RCC 7860 (cell line): Measurements from ENCODE around the gene CENPP.
"Not testable (repeated sequence)": the region's sequence is repeated elsewhere in the genome, so short reads cannot be mapped to it uniquely, and the experiment has no call there.

ENCODE experiments used
- DNase-seq: peaks from one replicate; pipeline ENCODE4 v3.0.0-alpha.2; 2015; ENCODE audit warnings: low spot score
- FAIRE-seq: peaks from 2 replicates; lab custom pipeline; 2012; peaks lifted over from hg19 to GRCh38; lab: Jason Lieb, UNC

CENPP gene

DNA sequence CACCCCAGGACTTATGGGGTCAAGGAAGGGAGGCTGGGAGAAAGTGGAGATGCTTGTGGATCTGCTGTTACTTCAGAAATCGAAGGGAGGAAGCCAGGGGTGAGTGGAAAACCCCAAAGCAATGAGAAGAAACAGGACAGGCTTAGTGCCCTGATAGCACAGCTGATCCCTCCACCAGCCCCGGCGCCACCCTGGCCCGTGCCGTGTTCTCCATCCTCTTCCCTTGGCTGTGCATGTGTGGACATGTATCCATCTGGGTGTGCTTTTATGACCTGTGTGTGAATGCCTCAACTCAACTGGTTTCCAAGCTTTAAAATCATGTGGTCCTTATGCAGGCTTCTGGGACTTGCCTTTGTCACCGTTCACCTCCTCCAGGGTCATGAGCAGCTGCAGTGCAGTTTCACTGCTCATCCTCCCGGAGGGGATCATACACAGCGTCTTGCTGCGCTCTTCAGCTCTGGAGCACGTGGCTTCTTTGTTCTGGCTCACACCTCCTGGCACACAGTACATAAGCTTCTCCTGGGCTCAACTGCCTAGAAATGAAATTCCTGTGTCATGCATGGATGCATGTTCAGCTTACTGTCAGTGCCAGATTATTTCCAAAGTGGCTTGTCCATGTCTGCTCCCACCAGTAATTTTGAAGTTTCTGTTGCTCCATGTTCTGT, 286.0 kb downstream of the CENPP start:
- DNase-seq (no peak), FAIRE-seq (no peak)

DNA sequence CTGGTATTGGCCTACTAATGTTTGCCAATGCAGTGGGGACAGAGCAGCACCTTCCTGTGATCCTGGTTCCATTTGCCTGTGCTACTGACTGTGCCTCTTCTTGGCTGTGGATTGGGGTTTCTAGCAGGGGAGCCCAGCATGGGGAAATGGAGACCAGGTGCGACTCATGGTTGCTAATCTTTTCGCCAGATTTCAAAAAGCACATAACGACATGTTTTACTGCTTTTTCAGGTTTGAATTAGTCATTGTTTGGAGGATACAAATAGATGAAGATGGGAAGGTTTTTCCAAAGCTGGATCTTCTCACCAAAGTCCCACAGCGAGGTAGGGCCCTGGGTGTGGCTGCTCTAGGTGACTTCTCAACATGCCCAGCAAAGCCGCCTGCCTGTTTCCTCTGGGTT, 286.5 kb downstream of the CENPP start:
- DNase-seq = no peak
- FAIRE-seq = no peak

DNA sequence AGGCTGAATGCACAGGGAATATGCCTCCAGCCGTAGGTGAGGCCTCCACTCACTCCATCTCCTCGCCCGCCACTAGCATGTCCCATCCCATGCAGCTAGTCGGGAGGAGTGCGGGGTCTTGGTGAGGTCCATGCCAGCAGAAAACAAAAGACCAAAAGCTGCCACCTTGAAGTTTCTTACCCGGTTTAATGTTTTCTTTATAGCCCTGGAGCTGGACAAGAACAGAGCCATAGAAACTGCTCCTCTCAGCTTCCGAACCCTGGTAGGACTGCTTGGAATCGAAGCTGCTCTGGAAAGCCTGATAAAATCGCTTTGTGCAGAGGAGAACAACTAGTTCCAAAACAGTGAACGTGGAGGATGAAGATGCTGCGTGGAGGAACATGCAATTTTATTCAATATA, 287.1 kb downstream of the CENPP start:
- FAIRE-seq (no peak), DNase-seq (no peak)

DNA sequence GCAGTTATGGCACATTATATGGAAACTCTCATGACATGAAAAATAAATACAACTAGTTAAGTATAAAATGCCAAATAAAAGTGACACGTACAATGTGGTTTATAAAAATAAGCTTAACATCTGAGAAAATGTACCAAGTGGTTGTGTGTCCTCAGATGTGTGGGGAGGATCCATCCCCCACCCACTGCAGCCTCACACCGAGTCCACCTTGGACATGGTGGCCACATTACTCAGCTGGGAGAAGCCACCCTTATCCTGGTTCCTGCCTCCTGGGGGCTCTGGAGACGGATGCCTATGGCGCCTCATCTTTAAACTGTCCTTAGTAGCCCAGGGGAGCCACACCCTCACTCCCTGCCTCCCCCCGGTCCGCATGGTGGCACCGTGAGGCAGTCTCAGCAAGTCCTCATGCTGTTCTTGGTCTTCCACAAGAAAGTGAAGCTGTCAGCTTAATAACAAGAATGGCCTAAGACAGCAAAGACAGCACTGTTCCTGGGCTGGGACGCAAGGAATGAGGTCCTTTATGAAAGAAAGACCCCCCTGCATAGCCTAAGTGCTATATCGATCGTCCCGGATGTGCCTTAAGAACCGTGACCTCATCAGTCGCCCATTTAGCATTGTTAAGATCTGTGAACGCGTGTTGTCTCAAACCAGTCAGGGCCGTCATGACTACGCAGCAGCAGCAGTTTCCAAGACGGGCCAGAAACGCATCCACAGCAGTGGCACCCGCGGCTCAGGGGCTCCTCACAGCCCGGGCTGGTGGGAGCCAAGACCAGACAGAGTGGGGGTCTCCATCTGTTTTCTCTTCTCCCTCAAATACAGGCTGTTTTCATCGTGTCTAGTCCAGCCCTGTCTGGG, 287.7 kb downstream of the CENPP start:
- DNase-seq = no peak
- FAIRE-seq = no peak

GRCh38 chr9:92614123-92614510, 288.4 kb downstream of the CENPP start:
- FAIRE-seq = no peak

DNA sequence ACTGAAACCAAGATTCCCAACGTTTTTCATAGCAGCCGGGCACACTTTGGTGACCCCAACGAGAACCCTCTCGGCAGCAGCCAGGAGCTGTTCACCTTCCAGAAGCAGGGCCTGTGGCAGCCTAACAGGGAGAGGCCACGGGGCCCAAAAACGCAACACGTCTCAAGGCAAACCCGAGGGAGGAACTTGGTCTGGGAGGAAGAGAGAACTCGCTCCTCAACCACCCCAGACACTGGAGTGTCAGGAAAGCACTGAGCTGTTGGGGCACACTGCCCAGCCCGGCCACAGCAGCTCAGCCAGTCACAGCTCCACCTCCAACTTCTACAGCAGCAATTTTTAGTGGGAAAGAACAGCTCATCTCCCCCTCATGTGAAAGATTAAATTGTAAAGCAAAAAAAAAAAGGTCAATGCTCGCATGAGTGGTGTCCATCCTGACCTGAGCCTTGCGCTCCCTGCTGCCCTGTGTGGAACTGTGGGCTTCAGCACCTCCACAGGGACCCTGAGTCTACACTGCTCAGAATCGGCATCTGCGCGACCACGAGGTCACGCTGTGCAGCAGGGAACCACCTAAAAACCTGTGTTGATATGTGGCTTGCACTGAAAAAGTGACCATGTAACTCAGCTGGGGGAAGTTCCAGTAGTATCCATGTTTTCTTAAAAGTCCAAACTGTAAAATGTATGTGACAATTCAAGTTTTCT, 289.2 kb downstream of the CENPP start:
- no peak for DNase-seq
- no peak for FAIRE-seq

More at GRCh38 chr9:92614123-92614510, 288.4 kb downstream of the CENPP start:
- DNase-seq = no peak

GRCh38 chr9:92615790-92616189, 290.0 kb downstream of the CENPP start:
- DNase-seq (no peak), FAIRE-seq (no peak)

- no peak for DNase-seq
- no peak for FAIRE-seq
Measured at GRCh38 chr9:92616199-92616641, 290.5 kb downstream of the CENPP start.

GRCh38 chr9:92616655-92617111, 290.9 kb downstream of the CENPP start:
- DNase-seq (no peak), FAIRE-seq (no peak)

GRCh38 chr9:92617195-92617813, 291.6 kb downstream of the CENPP start:
- FAIRE-seq = no peak

GRCh38 chr9:92617951-92618510, 292.3 kb downstream of the CENPP start:
- FAIRE-seq = no peak
- DNase-seq = no peak

More at GRCh38 chr9:92617195-92617813, 291.6 kb downstream of the CENPP start:
- no peak for DNase-seq

GRCh38 chr9:92618633-92619225, 293.0 kb downstream of the CENPP start:
- no peak for FAIRE-seq
- DNase-seq = no peak

DNA sequence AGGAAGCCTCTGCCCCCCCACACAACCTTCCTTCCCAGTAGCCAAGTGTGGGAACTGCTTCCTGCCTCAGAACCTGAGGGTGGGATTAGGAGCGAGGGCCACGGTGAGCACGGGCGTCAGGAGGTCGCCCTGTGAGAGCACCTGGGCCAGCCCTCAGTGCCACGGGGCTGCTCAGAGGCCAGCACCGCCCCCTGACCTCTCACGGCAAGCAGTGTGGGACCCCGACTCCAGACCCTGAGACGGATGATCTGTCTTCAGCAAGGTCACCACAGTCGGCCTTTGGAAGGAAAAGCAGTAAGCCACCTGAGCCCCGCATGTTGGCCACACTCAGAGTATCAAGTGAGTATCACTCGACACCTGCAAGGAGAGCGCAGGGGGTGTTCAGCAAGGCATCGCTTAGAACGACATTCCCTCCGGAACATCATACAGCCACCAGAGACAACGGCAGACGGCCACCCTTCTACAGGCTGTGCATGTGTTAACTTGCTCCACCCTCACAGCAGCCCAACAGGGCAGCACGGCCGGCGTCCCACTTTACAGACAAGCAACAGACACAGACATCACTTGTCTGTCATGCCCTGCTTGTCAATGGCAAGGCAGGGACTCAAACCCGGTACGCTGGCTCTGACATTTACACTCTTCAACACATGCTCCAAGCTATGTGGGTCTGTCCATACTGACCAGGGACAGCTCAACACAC, 294.0 kb downstream of the CENPP start:
- FAIRE-seq = no peak
- DNase-seq = no peak

- DNase-seq (no peak), FAIRE-seq (no peak)
Measured at GRCh38 chr9:92620845-92621244, 295.1 kb downstream of the CENPP start.

- not testable (repeated sequence) for DNase-seq, FAIRE-seq
Measured at GRCh38 chr9:92623936-92624335, 298.2 kb downstream of the CENPP start.

DNA sequence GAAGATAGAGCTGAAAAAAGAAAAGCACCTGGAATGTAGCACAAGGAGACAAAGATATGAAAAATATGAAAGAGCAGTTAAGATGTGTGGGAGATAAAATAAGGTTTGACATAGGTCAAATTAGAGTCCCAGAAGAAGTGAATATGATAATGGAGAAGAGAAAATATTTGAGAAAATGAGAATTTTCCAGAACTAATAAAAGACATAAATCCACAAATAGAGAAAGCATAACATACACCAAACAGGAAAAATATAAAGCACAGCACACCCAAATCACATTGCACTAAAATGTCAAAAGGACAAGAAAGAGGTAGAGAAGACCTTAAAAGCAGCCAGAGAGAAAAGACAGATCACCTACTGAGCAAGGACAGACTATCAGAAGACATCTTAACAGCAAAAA, 300.7 kb downstream of the CENPP start:
- FAIRE-seq (no peak), DNase-seq (no peak)

- no peak for FAIRE-seq
- DNase-seq = no peak
Measured at GRCh38 chr9:92627651-92628050, 301.9 kb downstream of the CENPP start.

GRCh38 chr9:92631452-92632343, 305.9 kb downstream of the CENPP start:
- DNase-seq (no peak), FAIRE-seq (no peak)

- DNase-seq (no peak), FAIRE-seq (no peak)
Measured at GRCh38 chr9:92632641-92633040, 306.9 kb downstream of the CENPP start.
